RCC 7860 (cell line): ENCODE measurements around the gene ADCY6.
A peak's percentile ranks its signal among the peaks of the same experiment; 100 is the strongest.

Experiments used
- DNase-seq: peaks from one replicate; pipeline ENCODE4 v3.0.0-alpha.2; 2015; ENCODE audit warnings: low spot score
- FAIRE-seq: peaks from 2 replicates; lab custom pipeline; 2012; peaks lifted over from hg19 to GRCh38; lab: Jason Lieb, UNC

Gene ADCY6

GRCh38 chr12:48816143-48816854 lies 27.4 kb upstream of the ADCY6 start:
- no peak for FAIRE-seq
- DNase-seq = no peak

GRCh38 chr12:48815126-48816110 lies 26.5 kb upstream of the ADCY6 start:
- DNase-seq (peak; percentile 62), FAIRE-seq (no peak)

- DNase-seq = peak; percentile 27
- FAIRE-seq = no peak
Measured at GRCh38 chr12:48814262-48815125, 25.6 kb upstream of the ADCY6 start.

DNA sequence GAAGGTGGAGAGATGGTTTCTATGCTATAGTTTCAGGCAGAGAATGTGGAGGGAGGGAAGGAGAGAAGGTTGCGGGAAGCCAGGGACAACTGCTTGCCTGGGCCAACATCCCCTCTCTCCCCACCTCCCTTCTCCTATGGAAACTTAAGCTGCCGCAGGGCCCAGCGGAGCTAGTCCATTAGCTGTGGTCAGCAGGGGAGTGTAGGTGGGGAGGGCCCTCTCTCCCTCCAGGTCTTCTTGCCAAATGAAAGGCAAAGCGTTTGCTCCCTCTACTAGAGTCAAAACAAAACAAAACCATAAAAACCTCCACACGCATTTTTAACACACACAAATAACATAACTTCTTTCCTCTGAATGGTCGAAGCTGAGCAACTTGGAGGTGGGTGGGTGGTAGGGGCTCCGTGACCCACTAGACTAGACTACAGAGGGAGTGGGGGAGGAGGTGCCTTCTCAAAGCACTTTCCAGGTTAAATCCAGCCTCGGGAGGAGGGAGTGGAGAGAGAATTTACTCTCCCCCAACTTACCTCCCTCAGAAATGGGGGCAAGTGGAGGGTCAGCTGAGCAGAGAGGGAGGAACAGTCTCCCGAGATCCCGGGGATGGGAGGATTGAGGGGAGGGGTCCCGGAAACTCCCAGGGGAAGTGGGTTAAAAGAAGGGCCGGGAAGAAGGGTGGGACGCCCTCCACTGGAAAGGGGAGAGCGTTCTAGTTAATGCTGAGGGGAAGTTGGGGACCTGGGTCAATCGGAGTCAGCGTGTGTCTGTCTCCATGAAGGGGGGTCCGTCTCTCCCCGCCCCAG lies 24.8 kb upstream of the ADCY6 start:
- FAIRE-seq (no peak), DNase-seq (no peak)

DNA sequence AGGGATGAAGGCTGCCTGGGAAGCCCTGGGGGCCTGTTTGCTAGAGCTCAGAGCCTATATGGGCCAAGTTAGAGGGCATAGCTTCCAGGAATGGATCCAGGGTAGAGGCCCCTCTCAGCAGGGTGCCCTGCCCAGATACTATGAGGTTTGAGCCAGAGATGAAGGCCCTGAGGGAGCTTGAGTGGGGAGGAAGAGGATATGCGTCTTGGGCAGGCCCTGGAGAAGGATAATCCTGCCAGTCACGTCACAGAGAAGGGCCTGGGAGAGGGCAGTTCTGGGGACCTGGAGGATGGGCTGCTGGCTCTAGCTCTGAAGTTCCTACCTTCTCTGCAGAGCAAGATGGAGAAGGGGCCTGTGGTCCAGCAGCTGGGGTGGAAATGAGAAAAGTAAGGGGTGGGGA lies 23.5 kb upstream of the ADCY6 start:
- no peak for FAIRE-seq
- no peak for DNase-seq

DNA sequence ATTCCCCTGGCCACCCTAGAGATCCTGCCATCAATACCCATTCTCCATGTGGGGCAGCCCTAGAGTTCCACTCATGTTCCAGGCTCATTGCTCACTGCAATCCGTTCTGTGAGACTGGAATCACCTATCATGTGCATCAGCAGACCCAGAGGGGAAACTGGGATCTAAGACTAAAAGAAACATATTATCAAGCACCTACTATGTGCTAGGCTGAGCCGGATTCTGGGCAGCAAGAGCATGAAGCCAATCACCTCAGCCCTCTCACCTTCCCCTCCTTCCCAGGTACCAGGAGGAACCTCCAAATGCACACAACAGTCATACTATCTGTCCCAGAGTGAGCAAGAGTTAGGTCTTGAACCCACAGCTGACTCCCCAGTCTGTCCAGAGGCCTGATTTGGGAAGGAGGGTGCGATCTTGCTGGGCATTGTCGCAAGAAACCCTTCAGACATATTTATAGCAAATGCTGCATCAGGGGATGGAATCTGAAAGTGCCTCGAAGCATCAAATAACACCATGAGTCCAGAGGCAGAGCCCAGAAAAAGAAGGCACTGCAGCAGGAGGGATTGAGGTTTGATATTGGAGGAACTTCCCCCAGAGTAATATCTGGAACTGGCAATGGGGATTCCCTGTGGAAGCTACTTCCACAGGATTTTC lies 22.7 kb upstream of the ADCY6 start:
- FAIRE-seq (no peak), DNase-seq (no peak)

- DNase-seq = no peak
- no peak for FAIRE-seq
Measured at GRCh38 chr12:48810903-48811431, 22.1 kb upstream of the ADCY6 start.

GRCh38 chr12:48807981-48808380 lies 19.1 kb upstream of the ADCY6 start:
- FAIRE-seq = no peak
- DNase-seq = no peak

GRCh38 chr12:48803675-48804074 lies 14.8 kb upstream of the ADCY6 start:
- FAIRE-seq (no peak), DNase-seq (no peak)

- FAIRE-seq (no peak), DNase-seq (no peak)
Measured at GRCh38 chr12:48800971-48801370, 12.1 kb upstream of the ADCY6 start.

- no peak for FAIRE-seq
Measured at GRCh38 chr12:48800457-48800856, 11.6 kb upstream of the ADCY6 start.

GRCh38 chr12:48796976-48797375 lies 8.1 kb upstream of the ADCY6 start:
- no peak for FAIRE-seq
- no peak for DNase-seq

More at GRCh38 chr12:48800457-48800856, 11.6 kb upstream of the ADCY6 start:
- no peak for DNase-seq

DNA sequence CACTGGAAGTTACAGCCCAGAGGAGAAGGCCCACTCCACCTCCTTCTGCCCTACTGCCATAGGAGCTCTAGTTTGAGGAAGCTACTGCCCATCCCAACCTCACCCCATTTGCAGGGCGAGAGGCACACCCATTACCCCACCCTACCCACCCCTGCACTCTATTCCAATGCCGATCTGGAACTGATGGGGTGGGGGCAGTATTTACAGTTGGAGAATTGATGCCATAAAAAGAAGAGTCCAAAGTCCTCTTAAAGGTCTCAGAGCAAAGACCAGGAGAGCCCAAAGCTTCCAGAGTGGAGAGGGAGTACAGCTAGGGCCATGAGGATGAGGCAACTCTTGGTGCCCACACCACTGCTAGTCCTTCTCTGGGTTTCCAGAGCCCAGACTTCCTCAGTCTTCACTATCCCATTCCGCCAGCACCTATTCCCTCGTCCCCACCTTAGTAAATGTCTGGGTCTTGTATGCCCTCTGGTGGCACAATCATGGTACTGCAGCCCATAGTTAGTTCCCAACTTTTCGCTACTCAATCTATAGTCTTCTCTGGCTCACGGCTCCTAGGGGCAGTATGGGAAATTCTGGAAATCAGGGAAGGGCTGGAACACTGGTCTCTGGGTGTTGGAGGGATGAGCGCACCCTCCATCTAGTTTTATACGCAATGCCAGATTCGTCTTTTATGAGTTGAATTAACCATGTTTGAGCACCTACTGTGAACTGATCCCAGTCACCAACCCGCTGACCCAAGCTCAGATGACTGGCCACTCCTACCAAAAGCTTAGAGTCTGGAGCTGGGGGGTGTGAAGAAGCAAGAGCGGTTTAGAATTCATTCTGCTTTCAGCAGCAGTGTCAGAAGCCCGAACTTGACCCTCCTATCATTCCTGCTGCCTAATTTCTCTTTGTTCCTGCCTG lies 6.9 kb upstream of the ADCY6 start:
- FAIRE-seq = peak; percentile 60
- peak; percentile 56 for DNase-seq

- FAIRE-seq = no peak
- peak; percentile 5 for DNase-seq
Measured at GRCh38 chr12:48794870-48795269, 6.0 kb upstream of the ADCY6 start.

DNA sequence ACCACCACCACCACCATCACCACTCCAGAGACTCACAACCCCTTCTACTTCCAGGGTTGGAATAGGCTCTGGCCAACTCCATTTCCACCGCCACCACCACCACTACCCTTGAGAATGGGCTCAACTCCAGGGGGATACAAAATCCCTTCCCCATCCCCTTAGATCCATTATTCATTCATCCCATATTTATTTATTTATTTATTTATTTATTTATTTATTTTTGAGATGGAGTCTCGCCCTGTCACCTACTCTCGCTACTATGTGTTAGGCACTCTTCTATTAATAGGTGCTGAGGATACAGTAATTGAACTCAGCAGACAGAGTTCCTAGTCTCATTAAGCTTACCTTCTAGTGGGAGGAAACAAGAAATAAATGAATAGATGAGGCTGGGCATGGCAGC lies 4.8 kb upstream of the ADCY6 start:
- DNase-seq (no peak), FAIRE-seq (no peak)

DNA sequence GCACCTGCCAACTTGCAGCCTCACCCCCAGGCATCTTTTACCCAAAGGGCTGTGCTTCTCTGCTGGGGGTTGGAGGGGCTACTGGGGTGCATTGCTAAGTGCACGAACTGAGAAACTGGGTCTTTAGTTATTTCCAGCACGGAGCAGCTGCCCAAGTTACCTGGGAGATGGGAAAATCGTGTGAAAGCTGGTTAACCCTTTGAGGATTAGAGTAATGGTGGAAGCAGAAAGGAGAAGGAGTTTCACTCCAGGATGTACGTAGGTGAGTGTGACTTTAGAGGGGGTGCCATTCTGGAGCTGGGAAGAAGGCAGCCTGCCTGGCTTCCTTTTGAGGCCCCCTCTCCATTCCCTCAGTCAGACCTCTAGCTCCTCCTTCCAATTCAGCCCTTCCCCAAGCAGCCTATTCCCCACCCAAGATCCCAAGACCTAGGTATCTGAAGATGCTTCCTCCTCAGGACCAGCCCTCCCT lies 1.0 kb upstream of the ADCY6 start:
- no peak for FAIRE-seq
- DNase-seq = no peak

DNA sequence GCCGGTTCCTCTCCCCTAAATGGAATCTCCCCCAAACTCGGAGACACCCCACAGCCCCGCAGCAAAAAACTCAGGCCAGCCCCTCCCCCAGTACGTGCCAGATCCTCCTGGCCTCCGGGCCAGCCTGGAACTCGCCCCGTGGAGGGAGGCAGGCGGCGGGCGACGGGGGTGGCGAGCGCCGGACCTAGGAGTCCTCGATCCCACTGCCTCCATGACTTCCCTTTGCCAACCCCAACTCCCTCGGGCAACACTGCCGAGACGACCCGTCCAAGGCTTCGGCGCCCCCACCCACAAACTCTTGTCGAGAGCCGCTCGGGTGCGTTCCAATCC lies 400 bp downstream of the ADCY6 start:
- DNase-seq (no peak), FAIRE-seq (no peak)

- no peak for FAIRE-seq
Measured at GRCh38 chr12:48787791-48788523, 932 bp downstream of the ADCY6 start.

More at GRCh38 chr12:48787791-48788523, 932 bp downstream of the ADCY6 start:
- DNase-seq = no peak
